Progenitor cell of endocrine pancreas (in vitro differentiated cells): ENCODE measurements around the gene SLC6A7. TPM values are rescaled to one million over a fixed set of nuclear protein-coding genes. Genes with fewer than 3 reads are reported as not detected.
"Not testable (repeated sequence)": the region's sequence is repeated elsewhere in the genome, so short reads cannot be mapped to it uniquely, and the experiment has no call there.

Experiments used
- DNase-seq: peaks from one replicate; pipeline ENCODE4 v3.0.0; 2021; ENCODE audit warnings: low spot score; ENCODE audit not compliant: unreplicated experiment
- H3K27ac Mint-ChIP-seq: 2 replicates; pipeline ENCODE4 v1.8.0; 2021; ENCODE audit warnings: mild to moderate bottlenecking, moderate library complexity, mixed read lengths
- H3K27me3 Mint-ChIP-seq: 2 replicates; pipeline ENCODE4 v1.8.0; 2021; ENCODE audit warnings: mixed read lengths
- H3K36me3 Mint-ChIP-seq: 2 replicates; pipeline ENCODE4 v1.8.0; 2022; ENCODE audit warnings: mixed read lengths; ENCODE audit not compliant: insufficient read depth
- H3K4me1 Mint-ChIP-seq: 2 replicates; pipeline ENCODE4 v1.8.0; 2021; ENCODE audit warnings: low read depth, mixed read lengths
- H3K4me3 Mint-ChIP-seq: 2 replicates; pipeline ENCODE4 v1.8.0; 2021; ENCODE audit warnings: low read depth, mild to moderate bottlenecking, moderate library complexity, mixed read lengths
- H3K9me3 Mint-ChIP-seq: 2 replicates; pipeline ENCODE4 v1.8.0; 2021; ENCODE audit warnings: low read depth, mixed read lengths
- total RNA-seq: library from RNA; stranded (reverse); gene quantifications from 2 replicates; pipeline ENCODE4 v1.2.1, GENCODE V29; 2021
- TF ChIP-seq, protein P1 (sequence below): fragments of 200-600 bp; sonication (generic); IDR thresholded peaks from one replicate; pipeline ENCODE4 v1.5.0; 2021; ENCODE audit warnings: antibody characterized with exemption, mild to moderate bottlenecking; ENCODE audit not compliant: unreplicated experiment

SLC6A7 gene
- total RNA-seq, 1 donor from 2014 or later: not detected

DNA sequence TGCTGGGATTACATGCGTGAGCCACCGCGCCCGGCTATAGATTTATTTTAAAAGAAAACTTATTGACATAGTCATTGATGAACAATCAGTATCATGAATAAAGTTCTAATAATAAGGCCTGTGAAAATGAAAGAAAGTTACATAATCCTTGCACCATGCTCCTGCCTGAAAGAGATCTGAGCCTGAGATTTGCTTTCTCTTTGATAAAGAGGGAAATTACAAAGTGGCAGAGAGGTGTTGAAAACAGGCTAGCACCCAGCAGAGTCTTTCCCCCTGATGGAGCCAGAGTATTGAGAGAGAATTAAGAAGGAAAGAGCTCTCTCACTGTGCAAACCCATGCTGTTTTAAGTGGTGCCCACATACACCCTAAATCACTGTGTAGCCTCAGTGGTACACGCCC, 37.2 kb downstream of the SLC6A7 start:
- H3K36me3 Mint-ChIP-seq: no peaks in the 10 kb centered on the region
- TF ChIP-seq, protein P1, sequence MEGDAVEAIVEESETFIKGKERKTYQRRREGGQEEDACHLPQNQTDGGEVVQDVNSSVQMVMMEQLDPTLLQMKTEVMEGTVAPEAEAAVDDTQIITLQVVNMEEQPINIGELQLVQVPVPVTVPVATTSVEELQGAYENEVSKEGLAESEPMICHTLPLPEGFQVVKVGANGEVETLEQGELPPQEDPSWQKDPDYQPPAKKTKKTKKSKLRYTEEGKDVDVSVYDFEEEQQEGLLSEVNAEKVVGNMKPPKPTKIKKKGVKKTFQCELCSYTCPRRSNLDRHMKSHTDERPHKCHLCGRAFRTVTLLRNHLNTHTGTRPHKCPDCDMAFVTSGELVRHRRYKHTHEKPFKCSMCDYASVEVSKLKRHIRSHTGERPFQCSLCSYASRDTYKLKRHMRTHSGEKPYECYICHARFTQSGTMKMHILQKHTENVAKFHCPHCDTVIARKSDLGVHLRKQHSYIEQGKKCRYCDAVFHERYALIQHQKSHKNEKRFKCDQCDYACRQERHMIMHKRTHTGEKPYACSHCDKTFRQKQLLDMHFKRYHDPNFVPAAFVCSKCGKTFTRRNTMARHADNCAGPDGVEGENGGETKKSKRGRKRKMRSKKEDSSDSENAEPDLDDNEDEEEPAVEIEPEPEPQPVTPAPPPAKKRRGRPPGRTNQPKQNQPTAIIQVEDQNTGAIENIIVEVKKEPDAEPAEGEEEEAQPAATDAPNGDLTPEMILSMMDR: no peak

DNA sequence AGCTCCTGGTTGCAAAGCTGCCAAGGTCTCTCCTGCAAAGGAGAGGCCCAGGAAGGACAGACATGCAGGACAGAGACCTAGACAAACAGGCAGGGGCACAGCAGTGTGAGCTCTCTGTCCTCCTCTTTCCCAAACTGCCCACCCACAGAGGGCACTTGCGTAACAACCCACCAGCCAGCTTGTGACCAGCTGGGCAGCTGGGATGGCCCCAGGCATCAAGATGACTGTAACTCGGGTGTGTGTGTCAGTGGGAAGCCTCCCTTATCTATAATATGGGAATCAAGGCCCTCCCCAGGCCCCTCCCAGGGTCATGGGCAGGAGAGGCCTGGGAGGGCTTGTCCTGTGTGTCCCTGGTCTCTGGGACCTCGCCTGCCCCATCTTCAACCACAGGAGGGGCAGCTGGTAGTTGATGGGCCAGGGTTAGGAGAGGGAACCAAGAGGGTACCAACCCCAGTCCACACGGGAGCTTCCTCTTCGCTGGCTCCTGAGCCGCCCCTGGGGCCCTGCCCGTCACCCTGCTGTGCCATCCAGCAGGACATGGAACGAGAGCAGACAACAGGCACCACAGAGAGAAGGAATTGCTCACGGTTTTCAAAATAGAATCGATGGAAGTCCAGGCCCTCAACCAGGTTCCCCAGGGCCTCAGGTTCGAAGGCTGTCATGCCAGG, 37.9 kb downstream of the SLC6A7 start:
- Mint-ChIP-seq H3K27me3 (no peaks in the 10 kb centered on the region), H3K4me3 (no peak overlapping the region), H3K36me3 (no peaks in the 10 kb centered on the region), H3K27ac (no peak overlapping the region), H3K9me3 (no peaks in the 10 kb centered on the region), H3K4me1 (no peaks in the 10 kb centered on the region)
- DNase-seq: no peak
- TF ChIP-seq, protein P1: no peak

More for the DNA sequence above, 37.2 kb downstream of the SLC6A7 start:
- Mint-ChIP-seq H3K4me1 (no peaks in the 10 kb centered on the region), H3K9me3 (no peaks in the 10 kb centered on the region), H3K27ac (no peak overlapping the region), H3K4me3 (no peak overlapping the region), H3K27me3 (peaks cover 1% of the 10 kb centered on the region)
- DNase-seq: no peak

DNA sequence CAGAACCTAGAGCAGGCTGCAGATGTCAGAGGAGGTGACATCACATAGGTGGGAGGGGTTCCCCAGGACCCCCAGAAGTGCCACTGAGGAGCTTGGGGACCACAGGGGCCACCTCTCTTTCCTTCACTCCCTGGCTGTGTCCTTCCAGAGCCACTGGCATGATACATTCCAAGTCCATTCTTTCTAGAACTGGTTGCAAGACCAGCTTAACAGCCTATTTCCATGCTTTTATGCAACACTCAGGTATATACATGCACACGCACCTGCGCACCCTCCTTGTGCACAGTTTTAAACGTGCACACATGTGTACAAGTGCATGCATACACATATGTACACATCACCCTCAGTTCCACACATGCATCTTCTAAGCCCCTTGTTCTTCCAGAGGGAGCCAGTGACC, 39.7 kb downstream of the SLC6A7 start:
- TF ChIP-seq, protein P1: no peak
- Mint-ChIP-seq H3K4me3 (no peak overlapping the region), H3K9me3 (no peaks in the 10 kb centered on the region), H3K36me3 (no peaks in the 10 kb centered on the region), H3K4me1 (no peaks in the 10 kb centered on the region), H3K27ac (no peak overlapping the region), H3K27me3 (peaks cover under 1% of the 10 kb centered on the region)
- DNase-seq: no peak

DNA sequence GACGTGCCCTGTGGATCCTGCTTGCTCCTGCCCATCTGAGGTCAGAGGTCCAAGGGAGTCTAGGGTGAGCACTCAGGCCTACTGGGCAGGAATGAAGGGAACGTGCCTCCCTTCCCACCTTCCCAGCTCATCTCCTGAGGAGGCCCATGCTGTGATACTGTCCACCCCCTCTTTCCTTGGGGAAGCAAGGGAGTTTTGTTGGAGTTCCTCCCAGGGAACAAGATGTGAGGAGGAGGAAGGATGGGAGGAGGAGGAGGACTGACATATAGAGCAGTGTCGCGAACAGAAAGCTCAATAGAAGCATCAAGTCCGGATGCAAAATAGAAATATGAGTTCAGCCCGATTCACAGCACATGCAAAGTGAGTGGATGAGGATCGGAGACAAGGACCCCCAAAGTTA, 41.0 kb downstream of the SLC6A7 start:
- no peak overlapping the region for H3K4me3 Mint-ChIP-seq
- no peak for DNase-seq
- no peak overlapping the region for H3K27ac Mint-ChIP-seq
- H3K9me3 Mint-ChIP-seq: no peaks in the 10 kb centered on the region
- TF ChIP-seq, protein P1: no peak
- H3K4me1 Mint-ChIP-seq: no peaks in the 10 kb centered on the region
- peaks cover 7% of the 10 kb centered on the region for H3K27me3 Mint-ChIP-seq
- H3K36me3 Mint-ChIP-seq: no peaks in the 10 kb centered on the region

DNA sequence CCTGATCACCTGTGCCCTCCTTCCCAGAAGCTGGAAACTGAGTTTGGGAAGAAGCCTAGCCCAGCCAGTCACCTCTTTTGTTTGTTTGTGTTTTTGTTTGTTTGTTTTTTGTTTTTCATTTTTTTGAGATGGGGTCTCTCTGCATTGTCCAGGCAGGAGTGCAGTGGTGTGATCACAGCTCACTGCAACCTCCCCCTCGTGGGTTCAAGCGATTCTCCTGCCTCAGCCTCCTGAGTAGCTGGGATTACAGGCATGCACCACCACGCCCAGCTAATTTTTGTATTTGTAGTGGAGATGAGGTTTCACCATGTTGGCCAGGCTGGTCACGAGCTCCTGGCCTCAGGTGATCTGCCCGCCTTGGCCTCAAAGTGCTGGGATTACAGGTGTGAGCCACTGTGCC, 43.8 kb downstream of the SLC6A7 start:
- H3K27ac Mint-ChIP-seq, H3K9me3 Mint-ChIP-seq, H3K27me3 Mint-ChIP-seq, H3K4me1 Mint-ChIP-seq, DNase-seq, H3K4me3 Mint-ChIP-seq, H3K36me3 Mint-ChIP-seq: not testable (repeated sequence)
